GM12875 (cell line): ENCODE results near the gene OR5AU1.

Experiments used
- H3K4me3 ChIP-seq: one replicate; pipeline ENCODE4 v1.5.1; 2011; ENCODE audit warnings: low read depth, low read length, control low read depth
- TF ChIP-seq, protein P1 (sequence below): IDR thresholded peaks from 2 replicates; pipeline ENCODE4 v1.5.1; 2011; ENCODE audit warnings: low read depth, mild to moderate bottlenecking, control low read depth, inconsistent platforms, low read length, moderate library complexity, borderline replicate concordance; ENCODE audit not compliant: insufficient read depth

OR5AU1 gene

DNA sequence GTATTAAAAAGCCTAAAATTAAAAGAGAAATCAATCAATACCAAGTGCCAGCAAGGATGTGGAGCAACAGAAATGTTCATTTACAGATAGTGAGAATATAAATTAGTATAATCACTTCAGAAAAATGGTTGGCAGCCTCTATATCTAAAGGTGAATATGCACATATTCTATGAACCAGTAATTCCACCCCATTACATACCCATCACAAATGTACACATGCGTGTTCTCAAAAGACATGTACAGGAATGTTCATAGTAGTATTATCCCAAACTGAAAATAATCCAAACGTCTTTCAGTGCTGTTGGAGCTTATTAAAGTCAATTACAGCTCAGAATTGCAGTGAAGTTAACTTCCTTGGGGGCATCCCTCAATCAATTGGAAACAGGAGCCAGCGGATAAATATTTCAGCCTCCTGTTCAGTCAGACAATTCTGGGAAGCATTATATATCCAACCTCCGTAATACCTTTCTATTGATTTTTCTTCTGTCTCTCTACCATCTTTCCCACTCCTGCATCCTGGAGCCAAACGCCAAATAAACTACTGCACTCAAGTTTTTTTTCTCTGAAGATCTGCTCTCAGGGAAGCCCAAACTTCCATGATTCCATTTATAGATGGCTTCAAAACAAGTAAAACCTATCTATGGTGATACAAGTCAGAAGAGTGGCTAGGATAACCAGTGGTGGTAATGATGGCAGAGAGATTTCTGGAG, 45.0 kb upstream of the OR5AU1 start:
- H3K4me3 ChIP-seq: no peak overlapping the region
- TF ChIP-seq, protein P1, sequence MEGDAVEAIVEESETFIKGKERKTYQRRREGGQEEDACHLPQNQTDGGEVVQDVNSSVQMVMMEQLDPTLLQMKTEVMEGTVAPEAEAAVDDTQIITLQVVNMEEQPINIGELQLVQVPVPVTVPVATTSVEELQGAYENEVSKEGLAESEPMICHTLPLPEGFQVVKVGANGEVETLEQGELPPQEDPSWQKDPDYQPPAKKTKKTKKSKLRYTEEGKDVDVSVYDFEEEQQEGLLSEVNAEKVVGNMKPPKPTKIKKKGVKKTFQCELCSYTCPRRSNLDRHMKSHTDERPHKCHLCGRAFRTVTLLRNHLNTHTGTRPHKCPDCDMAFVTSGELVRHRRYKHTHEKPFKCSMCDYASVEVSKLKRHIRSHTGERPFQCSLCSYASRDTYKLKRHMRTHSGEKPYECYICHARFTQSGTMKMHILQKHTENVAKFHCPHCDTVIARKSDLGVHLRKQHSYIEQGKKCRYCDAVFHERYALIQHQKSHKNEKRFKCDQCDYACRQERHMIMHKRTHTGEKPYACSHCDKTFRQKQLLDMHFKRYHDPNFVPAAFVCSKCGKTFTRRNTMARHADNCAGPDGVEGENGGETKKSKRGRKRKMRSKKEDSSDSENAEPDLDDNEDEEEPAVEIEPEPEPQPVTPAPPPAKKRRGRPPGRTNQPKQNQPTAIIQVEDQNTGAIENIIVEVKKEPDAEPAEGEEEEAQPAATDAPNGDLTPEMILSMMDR: no peak

GRCh38 chr14:21199611-21200560, 44.0 kb upstream of the OR5AU1 start:
- TF ChIP-seq, protein P1: no peak
- no peak overlapping the region for H3K4me3 ChIP-seq

- H3K4me3 ChIP-seq: no peak overlapping the region
- TF ChIP-seq, protein P1: no peak
Observed at GRCh38 chr14:21197418-21198205, 41.7 kb upstream of the OR5AU1 start.

DNA sequence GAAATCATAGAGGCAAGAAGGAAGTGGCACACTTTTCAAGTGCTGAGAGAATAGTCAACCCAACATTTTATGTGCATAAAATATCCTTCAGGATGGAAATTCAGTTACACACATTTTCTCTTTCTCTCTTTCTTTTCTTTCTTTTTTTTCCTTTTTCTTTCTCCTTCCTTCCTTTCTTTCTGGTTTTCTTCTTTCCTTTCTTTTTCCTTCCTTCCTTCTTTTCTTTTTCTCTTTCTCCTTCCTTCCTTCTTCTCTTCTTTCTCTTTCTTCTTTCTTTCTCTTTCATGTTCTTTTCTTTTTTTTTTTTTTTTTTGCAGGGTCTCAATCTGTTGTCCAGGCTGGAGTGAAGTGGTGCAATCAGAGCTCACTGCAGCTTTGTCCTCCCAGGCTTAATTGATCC, 38.7 kb upstream of the OR5AU1 start:
- H3K4me3 ChIP-seq: no peak overlapping the region
- TF ChIP-seq, protein P1: no peak

DNA sequence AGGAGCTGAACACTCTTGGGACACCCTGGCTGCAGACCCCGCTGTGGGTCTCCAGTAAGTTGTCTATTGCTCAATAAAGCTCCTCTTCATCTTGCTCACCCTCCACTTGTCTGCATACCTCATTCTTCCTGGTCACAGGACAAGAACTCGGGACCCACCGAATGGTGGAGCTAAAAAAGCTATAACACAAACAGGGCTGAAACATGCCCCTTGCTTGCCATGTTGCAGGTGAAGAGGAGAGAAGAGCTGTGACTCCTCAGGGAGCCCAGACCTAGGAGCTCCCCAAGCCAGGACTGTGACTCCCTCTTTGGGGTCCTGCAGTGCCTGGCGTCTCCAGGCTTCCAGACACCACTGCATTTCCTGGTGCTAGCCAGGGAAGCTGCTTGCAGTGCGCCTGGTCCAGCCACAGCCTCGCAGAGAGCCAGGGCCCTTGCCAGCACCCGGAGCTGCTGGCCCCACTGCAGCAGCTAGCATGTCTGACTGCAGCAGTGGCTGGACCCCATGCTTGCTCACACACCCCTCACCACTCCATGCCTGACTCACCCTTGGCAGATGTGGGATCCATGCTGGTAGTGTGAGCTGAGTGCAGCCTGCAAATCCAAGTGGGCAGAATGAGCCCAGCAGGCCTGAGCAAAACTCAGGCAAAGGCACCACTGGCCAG, 37.1 kb upstream of the OR5AU1 start:
- no peak overlapping the region for H3K4me3 ChIP-seq
- TF ChIP-seq, protein P1: no peak

GRCh38 chr14:21192447-21192822, 36.6 kb upstream of the OR5AU1 start:
- no peak overlapping the region for H3K4me3 ChIP-seq
- TF ChIP-seq, protein P1: no peak
